Nephron progenitor cell (in vitro differentiated cells): Measurements from ENCODE around the gene CRYBG1.
A peak's percentile ranks its signal among the peaks of the same experiment; 100 is the strongest.

ENCODE experiments used
- DNase-seq: peaks from one replicate; pipeline ENCODE4 v3.0.0; 2021
- H3K27ac Mint-ChIP-seq: 2 replicates; pipeline ENCODE4 v1.8.0; 2021; ENCODE audit warnings: mild to moderate bottlenecking, moderate library complexity, mixed read lengths
- H3K27me3 Mint-ChIP-seq: 2 replicates; pipeline ENCODE4 v1.8.0; 2021; ENCODE audit warnings: mild to moderate bottlenecking, low read depth, mixed read lengths; ENCODE audit not compliant: poor library complexity
- H3K36me3 Mint-ChIP-seq: 2 replicates; pipeline ENCODE4 v1.8.0; 2021; ENCODE audit warnings: low read depth, mixed read lengths
- H3K4me1 Mint-ChIP-seq: 2 replicates; pipeline ENCODE4 v1.8.0; 2021; ENCODE audit warnings: mixed read lengths
- H3K4me3 Mint-ChIP-seq: 2 replicates; pipeline ENCODE4 v1.8.0; 2021; ENCODE audit warnings: mild to moderate bottlenecking, moderate library complexity, mixed read lengths
- H3K9me3 Mint-ChIP-seq: 2 replicates; pipeline ENCODE4 v1.8.0; 2021; ENCODE audit warnings: mild to moderate bottlenecking, moderate library complexity, mixed read lengths
- TF ChIP-seq, protein P1 (sequence below): fragments of 200-600 bp; sonication (generic); IDR thresholded peaks from 2 replicates; pipeline ENCODE4 v1.5.0; 2021; ENCODE audit warnings: antibody characterized with exemption

CRYBG1 gene

GRCh38 chr6:106563614-106564013 lies 203.1 kb downstream of the CRYBG1 start:
- no peak for DNase-seq
- Mint-ChIP-seq H3K9me3 (no peaks in the 10 kb centered on the region), H3K27me3 (peaks cover 7% of the 10 kb centered on the region), H3K27ac (no peak overlapping the region), H3K4me3 (no peak overlapping the region), H3K4me1 (peaks cover 13% of the 10 kb centered on the region), H3K36me3 (no peaks in the 10 kb centered on the region)
- TF ChIP-seq, protein P1, sequence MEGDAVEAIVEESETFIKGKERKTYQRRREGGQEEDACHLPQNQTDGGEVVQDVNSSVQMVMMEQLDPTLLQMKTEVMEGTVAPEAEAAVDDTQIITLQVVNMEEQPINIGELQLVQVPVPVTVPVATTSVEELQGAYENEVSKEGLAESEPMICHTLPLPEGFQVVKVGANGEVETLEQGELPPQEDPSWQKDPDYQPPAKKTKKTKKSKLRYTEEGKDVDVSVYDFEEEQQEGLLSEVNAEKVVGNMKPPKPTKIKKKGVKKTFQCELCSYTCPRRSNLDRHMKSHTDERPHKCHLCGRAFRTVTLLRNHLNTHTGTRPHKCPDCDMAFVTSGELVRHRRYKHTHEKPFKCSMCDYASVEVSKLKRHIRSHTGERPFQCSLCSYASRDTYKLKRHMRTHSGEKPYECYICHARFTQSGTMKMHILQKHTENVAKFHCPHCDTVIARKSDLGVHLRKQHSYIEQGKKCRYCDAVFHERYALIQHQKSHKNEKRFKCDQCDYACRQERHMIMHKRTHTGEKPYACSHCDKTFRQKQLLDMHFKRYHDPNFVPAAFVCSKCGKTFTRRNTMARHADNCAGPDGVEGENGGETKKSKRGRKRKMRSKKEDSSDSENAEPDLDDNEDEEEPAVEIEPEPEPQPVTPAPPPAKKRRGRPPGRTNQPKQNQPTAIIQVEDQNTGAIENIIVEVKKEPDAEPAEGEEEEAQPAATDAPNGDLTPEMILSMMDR = no peak

GRCh38 chr6:106564476-106564875 lies 204.0 kb downstream of the CRYBG1 start:
- Mint-ChIP-seq H3K4me1 (peaks cover 13% of the 10 kb centered on the region), H3K27me3 (peaks cover 7% of the 10 kb centered on the region), H3K27ac (no peak overlapping the region), H3K9me3 (no peaks in the 10 kb centered on the region), H3K4me3 (no peak overlapping the region), H3K36me3 (no peaks in the 10 kb centered on the region)
- DNase-seq = no peak
- TF ChIP-seq, protein P1 = no peak

- peaks cover 7% of the 10 kb centered on the region for H3K27me3 Mint-ChIP-seq
- no peaks in the 10 kb centered on the region for H3K9me3 Mint-ChIP-seq
- H3K4me1 Mint-ChIP-seq = peaks cover 7% of the 10 kb centered on the region
- no peak overlapping the region for H3K4me3 Mint-ChIP-seq
- H3K36me3 Mint-ChIP-seq = peaks cover 6% of the 10 kb centered on the region
- H3K27ac Mint-ChIP-seq = no peak overlapping the region
- TF ChIP-seq, protein P1 = no peak
- DNase-seq = no peak
These were observed 208.0 kb downstream of the CRYBG1 start for GRCh38 chr6:106568530-106568929.

DNA sequence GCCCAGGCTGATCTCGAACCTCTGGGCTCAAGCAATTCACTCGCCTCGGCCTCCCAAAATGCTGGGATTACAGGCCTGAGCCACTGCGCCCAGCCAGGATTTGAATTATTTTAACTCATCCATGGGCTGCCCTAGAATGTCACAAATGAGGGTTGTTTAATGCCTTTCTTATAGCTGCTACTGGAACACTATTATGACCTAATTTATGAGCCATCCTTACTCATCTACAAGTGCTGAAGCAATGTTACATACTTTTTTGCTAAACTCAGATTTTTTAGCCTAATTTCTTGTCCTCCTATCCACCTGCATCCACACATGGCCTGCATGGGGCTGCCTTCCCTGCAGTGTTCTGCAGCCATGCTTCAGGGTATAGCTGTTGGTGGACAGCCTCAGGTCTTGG lies 208.9 kb downstream of the CRYBG1 start:
- H3K4me3 Mint-ChIP-seq = no peak overlapping the region
- H3K4me1 Mint-ChIP-seq = peaks cover 8% of the 10 kb centered on the region
- peaks cover 7% of the 10 kb centered on the region for H3K27me3 Mint-ChIP-seq
- no peaks in the 10 kb centered on the region for H3K9me3 Mint-ChIP-seq
- DNase-seq = no peak
- H3K27ac Mint-ChIP-seq = no peak overlapping the region
- peaks cover 6% of the 10 kb centered on the region for H3K36me3 Mint-ChIP-seq
- TF ChIP-seq, protein P1 = no peak

DNA sequence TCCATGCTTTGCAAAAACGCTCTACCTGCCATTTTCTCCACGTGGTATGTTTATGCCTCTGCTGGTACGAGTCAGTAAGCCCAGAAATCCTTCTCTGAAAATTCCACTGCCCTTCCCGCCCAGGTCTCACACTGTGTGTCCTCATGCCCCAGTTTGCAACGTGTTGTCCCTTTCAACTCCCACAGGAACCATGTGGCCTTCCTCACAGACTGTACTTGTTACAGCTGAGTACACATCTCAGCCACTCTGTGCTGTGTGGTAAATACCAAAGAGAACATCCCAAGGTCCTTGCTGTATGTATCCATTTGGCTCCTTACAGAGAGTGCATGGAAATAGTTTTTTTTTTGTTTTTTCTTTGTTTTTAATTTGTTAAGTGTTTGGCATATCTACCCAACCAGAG lies 211.9 kb downstream of the CRYBG1 start:
- no peak overlapping the region for H3K4me3 Mint-ChIP-seq
- H3K27me3 Mint-ChIP-seq = peaks cover 4% of the 10 kb centered on the region
- no peaks in the 10 kb centered on the region for H3K9me3 Mint-ChIP-seq
- peak overlapping the region; percentile 10 for H3K27ac Mint-ChIP-seq
- no peak for DNase-seq
- peaks cover 6% of the 10 kb centered on the region for H3K36me3 Mint-ChIP-seq
- TF ChIP-seq, protein P1 = no peak
- H3K4me1 Mint-ChIP-seq = peaks cover 13% of the 10 kb centered on the region

- Mint-ChIP-seq H3K27ac (no peak overlapping the region), H3K36me3 (peaks cover 6% of the 10 kb centered on the region), H3K4me3 (no peak overlapping the region), H3K9me3 (no peaks in the 10 kb centered on the region), H3K27me3 (peaks cover under 1% of the 10 kb centered on the region), H3K4me1 (peaks cover 13% of the 10 kb centered on the region)
- TF ChIP-seq, protein P1 = no peak
- no peak for DNase-seq
These were observed 212.5 kb downstream of the CRYBG1 start for GRCh38 chr6:106572875-106573585.
